HG02981 (cell line): ENCODE data around the gene TNC.

Experiments used
- ATAC-seq: cut with Tn5 transposase; IDR thresholded peaks from one replicate; pipeline ENCODE4 v1.9.1; 2021; ENCODE audit warnings: mild to moderate bottlenecking, moderate library complexity; ENCODE audit not compliant: unreplicated experiment

Gene TNC

GRCh38 chr9:115117999-115118878 is at the start of gene TNC:
TNC (minus strand) TSS chr9:115118157; CDS start chr9:115091018, 27,139 bp downstream.
- ATAC-seq: no peak

DNA sequence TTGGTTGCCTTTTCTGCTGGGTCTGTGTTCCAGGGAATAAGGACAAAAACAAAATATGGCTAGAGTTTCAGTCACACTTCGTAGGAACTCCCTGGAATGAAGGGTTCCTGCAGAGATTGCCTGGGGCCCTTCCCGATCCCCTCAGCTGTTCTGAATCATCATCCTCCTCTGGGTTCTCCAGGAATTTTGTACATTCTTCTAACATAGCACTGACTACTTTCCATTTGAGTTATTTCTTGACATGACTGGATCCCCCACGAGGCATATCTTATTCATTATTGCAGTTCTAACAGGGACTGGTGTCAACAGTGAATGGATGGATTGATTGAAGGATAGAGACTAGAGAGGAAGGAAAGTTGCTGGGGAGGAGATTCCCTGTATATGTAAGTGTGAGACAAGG is 49.2 kb upstream of the TNC start:
- ATAC-seq: no peak

DNA sequence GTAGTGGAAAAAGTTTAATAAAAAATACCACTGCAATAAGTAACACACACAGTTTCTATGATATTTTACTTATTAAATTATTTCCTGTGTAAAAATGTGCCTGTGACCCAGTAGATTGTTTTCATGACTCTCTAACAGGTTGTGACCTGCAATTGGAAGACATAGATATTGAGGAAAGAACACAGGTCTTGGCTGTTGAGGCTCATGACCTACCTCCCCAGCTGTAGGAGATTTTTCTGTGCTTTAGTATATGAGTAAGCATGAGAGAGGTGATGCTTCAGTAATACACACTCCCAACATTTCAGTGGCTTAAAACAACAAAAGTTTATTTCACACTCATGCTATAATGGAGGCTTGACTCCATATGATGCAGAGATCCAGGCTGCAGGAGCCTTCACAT is 47.3 kb upstream of the TNC start:
- no peak for ATAC-seq

DNA sequence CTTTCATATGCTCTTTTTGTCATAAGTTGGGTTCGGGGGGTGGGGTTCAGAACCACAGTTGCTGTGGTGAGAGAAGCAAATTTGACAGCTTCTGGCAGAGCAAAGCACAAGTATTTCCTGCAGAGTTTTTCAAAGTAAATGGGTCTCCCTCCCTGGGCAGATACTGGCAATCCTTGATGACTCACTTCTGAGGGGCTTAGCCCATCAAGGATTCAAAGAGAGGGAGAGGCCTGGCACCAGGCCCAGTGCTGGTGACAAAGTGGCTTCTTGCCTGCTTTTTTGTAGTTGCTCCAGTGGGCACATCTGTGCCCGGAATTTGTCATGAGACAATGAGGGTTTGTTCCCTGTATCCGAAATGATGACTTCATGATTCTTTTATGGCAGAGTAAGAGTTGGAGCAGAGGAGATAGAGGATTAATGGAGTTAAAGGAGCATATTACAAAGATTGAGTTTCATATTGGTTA is 46.6 kb upstream of the TNC start:
- ATAC-seq: no peak

GRCh38 chr9:115162946-115163345 is 45.0 kb upstream of the TNC start:
- no peak for ATAC-seq

- no peak for ATAC-seq
These were observed 43.5 kb upstream of the TNC start for GRCh38 chr9:115161446-115161845.

DNA sequence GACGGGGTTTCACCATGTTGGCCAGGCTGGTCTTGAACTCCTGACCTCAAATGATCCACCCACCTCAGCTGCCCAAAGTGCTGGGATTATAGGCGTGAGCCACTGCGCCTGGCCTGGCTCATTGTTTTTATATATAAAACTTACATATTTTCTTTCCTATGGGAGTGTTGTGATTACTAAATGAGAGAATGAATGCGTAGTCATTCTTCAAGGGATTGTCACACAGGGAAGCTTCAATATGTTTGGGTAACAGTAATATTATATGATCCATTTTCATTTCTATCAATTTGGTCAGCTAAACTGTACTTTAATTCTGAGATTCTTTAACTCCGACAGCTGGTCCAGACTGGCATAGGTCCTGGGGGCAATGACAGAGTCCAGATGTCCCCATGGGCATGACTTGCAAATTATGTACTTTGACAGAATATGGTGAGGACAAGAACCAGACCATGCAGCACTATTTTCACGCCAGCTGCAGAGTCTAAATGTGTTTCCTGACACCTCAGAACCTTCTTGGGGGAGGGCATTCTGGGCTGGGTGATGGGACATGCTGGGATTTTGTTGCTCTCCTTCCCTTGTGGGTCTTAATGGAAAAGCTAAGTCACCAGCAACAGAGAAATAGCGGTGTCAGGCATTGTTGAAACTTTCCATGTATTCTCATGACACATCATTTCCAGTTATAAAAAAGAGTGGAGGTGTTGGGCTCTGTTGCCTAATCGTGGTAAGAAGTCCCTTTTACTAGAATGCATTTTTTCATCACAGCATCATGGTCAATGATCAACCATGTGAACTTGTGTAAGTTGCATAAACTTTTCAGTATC is 40.9 kb upstream of the TNC start:
- ATAC-seq: no peak

GRCh38 chr9:115157245-115157674 is 39.3 kb upstream of the TNC start:
- ATAC-seq: no peak

- no peak for ATAC-seq
These were observed 37.1 kb upstream of the TNC start for GRCh38 chr9:115155037-115155436.

- no peak for ATAC-seq
These were observed 36.7 kb upstream of the TNC start for GRCh38 chr9:115154617-115155016.

DNA sequence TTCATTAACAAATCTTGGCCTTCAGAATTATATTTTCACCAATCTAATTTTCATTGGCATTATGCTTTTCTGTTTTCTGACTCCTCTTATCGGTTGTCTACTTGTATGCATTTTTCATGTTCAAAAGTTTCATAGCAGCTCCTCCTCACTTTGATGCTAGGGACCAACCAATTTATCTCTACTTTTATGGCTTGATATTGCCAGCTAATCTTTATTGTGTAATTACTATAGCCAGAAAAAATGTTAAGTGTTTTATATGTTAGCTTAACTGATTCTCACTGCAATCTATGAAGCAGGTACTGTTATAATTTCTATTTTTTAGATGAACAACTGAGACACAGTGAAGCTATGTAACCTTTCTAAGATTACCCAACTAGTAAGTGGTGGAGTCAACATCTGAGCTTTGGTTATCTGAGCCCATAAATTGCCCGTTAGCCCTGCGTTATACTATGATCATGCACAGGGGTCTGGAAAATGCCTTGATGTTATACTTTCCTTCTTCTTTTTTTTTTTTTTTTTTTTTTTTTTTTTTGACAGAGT is 34.4 kb upstream of the TNC start:
- ATAC-seq: no peak

DNA sequence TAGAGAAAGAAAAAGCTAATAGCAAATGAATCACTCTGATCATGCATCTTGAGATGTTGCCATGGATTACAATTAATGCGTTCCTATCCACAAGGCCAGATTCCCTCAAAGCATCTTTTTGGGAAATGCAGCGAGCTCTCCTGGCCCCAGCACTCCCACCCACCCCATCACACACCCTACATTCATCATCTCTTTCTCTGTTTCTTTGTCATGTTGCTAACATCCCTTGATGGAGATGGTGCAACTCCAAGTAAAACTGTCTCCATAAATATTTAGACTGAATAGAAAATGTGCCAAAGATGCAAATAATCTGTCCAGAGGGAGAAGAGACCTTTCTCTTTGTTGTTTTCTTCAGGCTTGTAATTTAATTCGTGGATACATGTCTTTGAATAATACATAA is 30.8 kb upstream of the TNC start:
- ATAC-seq: no peak

DNA sequence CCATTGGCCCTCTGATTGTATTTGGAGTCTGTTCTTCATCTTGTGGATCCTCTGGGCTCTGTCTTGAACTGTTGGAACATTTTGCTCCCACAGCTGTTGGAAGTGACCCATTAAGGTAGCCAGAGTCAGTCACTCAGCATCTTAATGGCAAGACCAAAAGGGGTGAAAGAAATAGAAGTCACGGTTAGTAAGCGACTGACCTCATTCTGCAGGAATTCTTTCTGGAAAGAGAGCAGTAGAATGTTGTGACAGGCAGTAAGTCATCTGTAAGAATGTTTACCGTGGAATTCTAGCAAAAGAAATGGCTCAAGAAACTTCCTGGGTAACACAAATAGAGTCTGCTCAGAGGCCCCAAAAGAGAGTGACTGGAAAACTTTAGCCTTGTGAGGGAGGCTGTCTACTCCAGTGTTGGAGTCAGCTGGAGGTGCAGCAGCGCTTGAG is 28.6 kb upstream of the TNC start:
- no peak for ATAC-seq

DNA sequence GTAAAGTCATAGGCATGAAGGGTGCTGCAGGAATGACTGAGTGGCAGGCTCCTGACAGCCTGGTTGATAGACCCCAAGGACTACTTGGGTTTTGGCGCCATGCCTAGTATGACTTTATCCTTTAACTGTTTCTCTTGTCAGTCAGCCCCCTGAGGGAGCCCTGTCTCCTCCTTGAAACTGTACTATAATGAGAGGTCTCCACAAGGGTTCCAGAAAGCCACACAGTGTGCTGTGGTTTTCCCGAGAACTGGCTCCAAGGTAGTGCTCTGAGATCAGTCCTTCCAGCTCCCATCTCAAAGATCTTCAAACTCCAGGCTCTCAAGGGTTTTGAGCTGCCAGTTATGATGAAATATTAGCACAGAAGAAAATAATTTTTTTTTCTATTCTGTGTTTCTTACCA is 26.7 kb upstream of the TNC start:
- no peak for ATAC-seq

GRCh38 chr9:115143689-115144088 is 25.7 kb upstream of the TNC start:
- no peak for ATAC-seq

GRCh38 chr9:115142517-115143270 is 24.7 kb upstream of the TNC start:
- no peak for ATAC-seq

- ATAC-seq: no peak
These were observed 24.1 kb upstream of the TNC start for GRCh38 chr9:115142090-115142489.

- ATAC-seq: no peak
These were observed 23.7 kb upstream of the TNC start for GRCh38 chr9:115141612-115142011.

- ATAC-seq: no peak
These were observed 20.2 kb upstream of the TNC start for GRCh38 chr9:115138151-115138550.

GRCh38 chr9:115137526-115137925 is 19.6 kb upstream of the TNC start:
- no peak for ATAC-seq
